HG02852 (cell line): Measurements from ENCODE around the gene ANKHD1.

Experiments used
- ATAC-seq: cut with Tn5 transposase; IDR thresholded peaks from one replicate; pipeline ENCODE4 v1.9.1; 2021; ENCODE audit warnings: mild to moderate bottlenecking, moderate library complexity; ENCODE audit not compliant: unreplicated experiment

Gene ANKHD1

GRCh38 chr5:140367256-140368013 is 34.2 kb upstream of the ANKHD1 start:
- ATAC-seq, result no peak

DNA sequence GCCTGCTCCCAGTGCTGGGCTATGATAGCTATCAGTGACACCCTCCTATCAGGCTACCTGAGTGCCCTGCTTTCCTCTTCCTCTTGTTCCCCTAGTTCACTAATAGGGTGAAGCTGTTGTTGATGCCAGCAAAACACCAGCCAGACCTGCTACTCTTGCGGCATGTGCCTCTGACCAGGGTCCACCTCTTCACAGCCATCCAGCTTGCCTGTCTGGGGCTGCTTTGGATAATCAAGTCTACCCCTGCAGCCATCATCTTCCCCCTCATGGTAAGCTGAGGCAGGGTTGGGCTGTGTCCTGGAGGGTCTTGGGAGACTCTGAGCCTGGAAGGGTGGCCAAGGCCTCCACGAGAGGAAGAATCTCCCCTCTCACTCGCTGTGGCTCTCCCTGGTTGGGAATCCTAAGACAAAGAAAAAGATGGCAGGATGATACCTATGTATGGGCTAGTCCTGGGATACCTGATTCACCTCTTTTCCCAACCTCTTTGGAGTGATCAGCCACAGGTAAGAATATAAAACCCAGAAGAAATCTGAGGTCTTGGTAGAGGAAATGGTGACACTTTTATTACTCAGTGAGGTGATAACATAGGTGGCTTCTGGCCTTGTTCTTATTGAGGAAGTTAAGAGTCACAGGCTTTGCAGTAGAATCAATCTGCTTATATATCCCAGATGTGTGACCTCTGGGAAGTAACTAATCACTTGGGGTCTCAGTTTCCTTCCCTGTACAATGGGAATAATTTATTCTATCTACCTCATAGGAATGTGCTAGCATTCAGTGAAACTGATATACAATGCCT is 30.1 kb upstream of the ANKHD1 start:
- ATAC-seq, result no peak

- ATAC-seq, result no peak
Observed at GRCh38 chr5:140372971-140373487, 28.6 kb upstream of the ANKHD1 start.

DNA sequence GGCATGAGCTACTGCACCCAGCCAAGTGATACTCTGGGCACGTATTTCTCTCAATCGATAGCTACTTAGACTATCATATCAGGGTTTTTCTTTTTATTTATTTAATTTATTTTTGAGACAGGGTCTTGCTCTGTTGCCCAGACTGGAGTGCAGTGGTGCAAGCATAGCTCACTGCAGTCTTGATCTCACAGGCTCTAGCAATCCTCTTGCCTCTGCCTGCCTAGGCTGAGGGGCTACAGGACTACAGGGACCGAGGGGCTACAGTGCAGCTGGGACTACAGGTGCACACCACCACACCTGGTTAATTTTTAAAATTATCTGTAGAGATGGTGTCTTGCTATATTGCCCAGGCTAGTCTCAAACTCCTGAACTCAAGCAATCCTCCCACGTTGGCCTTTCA is 20.3 kb upstream of the ANKHD1 start:
- ATAC-seq, result no peak

DNA sequence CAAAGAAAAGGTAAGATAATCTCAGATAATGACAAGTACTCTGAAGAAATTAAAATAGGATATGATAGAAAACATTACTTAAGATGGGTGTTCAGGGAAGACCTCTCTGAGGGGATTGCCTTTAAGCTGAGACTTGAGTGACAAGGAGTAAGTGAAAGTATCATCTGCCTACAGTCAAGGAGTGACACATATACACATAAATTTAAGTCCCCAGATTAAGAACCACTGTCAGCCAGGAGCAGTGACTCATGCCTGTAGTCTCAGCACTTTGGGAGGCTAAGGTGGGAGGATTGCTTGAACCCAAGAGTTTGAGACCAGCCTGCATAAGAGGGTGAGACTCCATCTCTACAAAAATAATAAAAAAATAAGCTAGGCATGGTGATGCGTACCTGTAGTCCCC is 19.7 kb upstream of the ANKHD1 start:
- ATAC-seq, result no peak

- no peak for ATAC-seq
Observed at GRCh38 chr5:140382866-140383265, 18.8 kb upstream of the ANKHD1 start.

DNA sequence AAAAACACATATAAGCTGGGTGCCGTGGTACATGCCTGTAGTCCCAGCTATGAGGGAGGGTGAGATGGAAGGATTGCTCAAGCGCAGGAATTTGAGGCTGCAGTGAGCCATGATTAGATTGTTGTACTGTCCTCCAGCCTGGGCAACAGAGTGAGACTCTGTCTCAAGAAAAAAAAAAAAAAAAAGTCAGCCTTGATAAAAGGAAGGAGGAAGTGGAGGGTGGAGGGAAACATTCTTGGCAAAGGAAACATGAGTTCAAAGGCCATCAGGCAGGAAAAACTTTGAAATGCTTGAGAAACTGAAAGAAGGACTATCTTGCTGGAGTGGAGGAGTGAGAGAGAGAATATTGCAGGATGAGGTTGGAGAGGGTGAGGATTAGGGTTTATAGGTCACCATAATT is 18.3 kb upstream of the ANKHD1 start:
- no peak for ATAC-seq

- ATAC-seq, result no peak
Observed at GRCh38 chr5:140388052-140388451, 13.6 kb upstream of the ANKHD1 start.

DNA sequence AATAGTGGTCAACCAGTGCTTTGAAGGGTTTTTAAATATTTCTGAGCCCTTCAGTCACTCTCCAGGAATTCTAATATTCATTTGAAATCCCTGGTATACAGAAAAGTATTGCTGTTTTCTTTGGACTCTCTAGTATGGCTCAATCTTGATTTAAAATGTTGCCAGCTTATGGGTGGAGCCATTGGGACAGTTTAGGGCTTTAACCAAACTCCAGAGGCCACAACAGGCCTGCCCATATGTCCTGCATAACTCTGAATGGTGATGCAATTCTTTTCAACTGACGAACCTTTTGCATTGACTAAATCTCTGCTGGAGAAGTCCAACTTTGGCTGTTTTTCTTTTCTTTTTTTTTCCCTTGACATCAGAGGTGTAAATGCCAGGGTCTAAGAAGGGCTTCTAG is 10.3 kb upstream of the ANKHD1 start:
- no peak for ATAC-seq

DNA sequence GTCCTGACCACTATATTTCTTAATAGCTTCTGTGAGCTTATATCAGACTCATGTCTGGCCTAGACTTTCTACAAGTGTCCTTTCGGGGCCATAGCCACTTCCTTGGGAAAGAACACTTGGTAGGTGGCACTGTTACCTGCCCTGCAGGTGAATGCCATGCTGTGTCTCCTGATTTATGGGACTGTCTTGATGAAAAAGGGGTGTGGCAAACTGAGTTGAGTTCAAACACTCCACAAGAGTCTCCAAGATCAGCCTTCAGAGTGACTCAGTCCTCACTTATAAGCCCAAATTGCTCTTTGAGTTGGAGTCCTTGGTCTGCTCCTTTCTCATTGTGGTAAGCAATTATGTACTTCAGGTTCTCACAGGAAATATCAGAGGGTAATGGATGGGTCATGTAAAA is 9.9 kb upstream of the ANKHD1 start:
- no peak for ATAC-seq

DNA sequence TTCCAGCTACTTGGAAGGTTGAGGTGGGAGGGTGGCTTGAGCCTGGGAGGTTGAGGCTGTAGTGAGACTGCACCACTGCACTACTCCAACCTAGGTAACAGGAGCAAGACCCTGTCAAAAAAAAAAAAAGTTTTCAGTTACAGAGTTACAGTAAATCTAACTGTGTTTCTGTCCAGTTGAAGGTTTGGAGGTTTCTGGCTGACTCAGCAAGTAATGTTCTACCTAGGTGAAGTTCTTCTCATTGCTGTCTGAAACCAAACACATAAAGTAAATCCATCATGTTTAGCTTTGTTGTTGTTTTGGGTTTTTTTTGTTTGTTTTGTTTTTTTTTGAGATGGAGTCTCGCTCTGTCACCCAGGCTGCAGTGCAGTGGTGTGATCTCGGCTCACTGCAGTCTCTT is 7.9 kb upstream of the ANKHD1 start:
- no peak for ATAC-seq

DNA sequence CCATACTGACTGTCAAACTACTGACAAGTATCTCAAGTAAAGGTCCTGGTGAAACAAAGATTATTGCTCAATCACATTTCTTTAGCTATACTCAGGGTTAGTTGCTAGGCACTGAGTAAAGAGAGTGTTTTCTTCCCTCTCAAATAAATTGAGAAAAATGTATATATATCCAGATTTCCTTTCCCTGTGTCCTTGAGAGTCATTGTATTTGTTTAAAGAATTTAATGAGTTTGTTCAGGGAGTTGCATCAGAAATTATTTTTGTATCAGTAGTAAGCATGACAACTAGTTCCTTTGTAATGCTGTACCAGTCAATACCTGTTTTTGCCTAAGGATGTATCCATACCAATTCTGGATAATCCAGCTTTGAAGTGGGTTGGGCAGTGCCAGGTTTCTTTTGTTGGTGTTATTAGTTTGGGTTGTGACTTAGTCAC is 3.2 kb upstream of the ANKHD1 start:
- ATAC-seq, result no peak

DNA sequence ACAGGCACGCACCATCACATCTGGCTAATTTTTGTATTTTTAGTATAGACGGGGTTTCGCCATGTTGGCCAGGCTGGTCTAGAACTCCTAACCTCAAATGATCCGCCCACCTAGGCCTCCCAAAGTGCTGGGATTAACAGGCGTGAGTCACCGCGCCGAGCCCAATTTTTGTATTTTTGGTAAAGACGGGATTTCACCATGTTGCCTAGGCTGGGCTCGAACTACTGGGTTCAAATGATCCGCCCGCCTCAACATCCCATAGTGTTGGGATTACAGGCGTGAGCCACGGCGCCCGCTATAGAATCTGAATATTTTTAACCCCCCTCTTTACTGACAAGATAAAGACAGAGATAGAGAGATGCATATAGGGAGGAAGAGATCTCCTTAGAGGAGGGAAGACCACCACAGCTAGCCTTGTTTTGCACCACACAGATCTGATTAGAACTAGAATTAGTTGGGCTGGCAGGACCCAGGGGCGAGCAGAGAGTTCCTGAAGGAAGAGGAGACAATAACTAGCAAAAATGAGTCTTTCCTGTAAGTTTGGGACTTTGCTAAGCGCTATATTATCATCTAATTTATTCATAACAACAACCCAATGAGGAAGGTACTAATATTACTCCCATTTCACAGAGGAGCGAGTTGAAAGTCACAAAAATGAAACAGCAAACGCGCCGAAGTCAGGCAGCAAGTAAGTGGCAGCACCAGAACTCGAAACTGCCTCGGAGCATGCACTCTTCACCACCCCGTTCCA is 1.5 kb upstream of the ANKHD1 start:
- peak; percentile 5 for ATAC-seq

GRCh38 chr5:140400730-140401361 is 787 bp upstream of the ANKHD1 start:
- peak; percentile 58 for ATAC-seq

GRCh38 chr5:140402258-140403074 is 833 bp downstream of the ANKHD1 start:
- ATAC-seq, result no peak

- no peak for ATAC-seq
Observed at GRCh38 chr5:140403613-140404012, 2.0 kb downstream of the ANKHD1 start.

DNA sequence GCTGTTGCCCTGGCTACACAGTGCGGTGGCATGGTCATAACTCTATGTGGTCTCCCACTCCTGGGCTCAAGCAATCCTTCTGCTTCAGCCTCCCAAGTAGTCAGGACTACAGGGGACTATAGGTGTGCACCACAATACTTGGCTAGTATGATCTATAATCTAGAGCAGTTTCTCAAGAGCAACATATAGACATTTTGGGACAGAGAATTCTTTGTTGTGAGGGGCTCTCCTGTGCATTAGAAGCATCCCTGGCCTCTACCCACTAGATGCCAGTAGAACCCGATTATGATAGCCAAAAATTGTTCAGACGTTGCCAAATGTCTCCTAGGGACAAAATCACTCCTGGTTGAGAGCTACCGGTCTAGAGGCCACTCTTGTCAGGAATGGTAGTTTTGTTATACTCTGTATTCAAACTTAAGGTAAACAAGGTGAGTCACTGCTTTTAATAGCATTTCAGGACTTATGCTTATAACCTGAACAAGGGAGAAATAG is 7.2 kb downstream of the ANKHD1 start:
- no peak for ATAC-seq

- no peak for ATAC-seq
Observed at GRCh38 chr5:140413230-140413629, 11.6 kb downstream of the ANKHD1 start.

DNA sequence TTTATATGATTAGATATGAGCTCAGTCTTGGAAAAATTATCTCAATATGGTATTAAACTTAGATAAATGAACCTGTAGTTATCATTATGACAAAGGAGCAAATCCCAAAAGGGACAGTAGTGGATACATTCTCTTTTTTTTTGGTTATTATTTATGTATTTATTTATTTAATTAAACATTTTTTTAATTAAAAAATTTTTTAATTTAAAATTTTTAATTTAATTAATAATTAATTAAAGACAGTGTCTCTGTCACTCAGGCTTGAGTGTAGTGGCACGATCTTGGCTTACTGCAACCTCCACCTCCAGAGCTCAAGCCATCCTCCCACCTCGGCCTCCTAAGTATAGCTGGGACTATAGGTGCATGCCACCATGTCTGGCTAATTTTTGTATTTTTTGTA is 15.6 kb downstream of the ANKHD1 start:
- no peak for ATAC-seq
